Adipocyte (in vitro differentiated cells): ENCODE measurements around the gene WASHC4.
A peak's percentile ranks its signal among the peaks of the same experiment; 100 is the strongest.

ENCODE experiments used
- DNase-seq: peaks from one replicate; pipeline ENCODE4 v3.0.0-alpha.2; 2015; ENCODE audit warnings: low read depth
- H3K27me3 ChIP-seq: replicated peaks from 2 replicates; pipeline ENCODE4 v1.7.0; 2013; ENCODE audit warnings: mild to moderate bottlenecking, low read length, moderate library complexity; ENCODE audit not compliant: control insufficient read depth, insufficient read depth
- H3K36me3 ChIP-seq: 2 replicates; pipeline ENCODE4 v1.7.0; 2013; ENCODE audit warnings: low read length, mild to moderate bottlenecking, moderate library complexity; ENCODE audit not compliant: control insufficient read depth, insufficient read depth, severe bottlenecking
- H3K4me1 ChIP-seq: 2 replicates; pipeline ENCODE4 v1.7.0; 2013; ENCODE audit warnings: mild to moderate bottlenecking, low read length, moderate library complexity; ENCODE audit not compliant: control insufficient read depth, insufficient read depth
- H3K4me3 ChIP-seq: 2 replicates; pipeline ENCODE4 v1.7.0; 2013; ENCODE audit warnings: mild to moderate bottlenecking, low read length, moderate library complexity
- H3K9ac ChIP-seq: 2 replicates; pipeline ENCODE4 v1.7.0; 2013; ENCODE audit warnings: mild to moderate bottlenecking, low read length, moderate library complexity
- H3K9me3 ChIP-seq: 2 replicates; pipeline ENCODE4 v1.7.0; 2013; ENCODE audit warnings: mild to moderate bottlenecking, low read length, moderate library complexity; ENCODE audit not compliant: control insufficient read depth

WASHC4 gene

DNA sequence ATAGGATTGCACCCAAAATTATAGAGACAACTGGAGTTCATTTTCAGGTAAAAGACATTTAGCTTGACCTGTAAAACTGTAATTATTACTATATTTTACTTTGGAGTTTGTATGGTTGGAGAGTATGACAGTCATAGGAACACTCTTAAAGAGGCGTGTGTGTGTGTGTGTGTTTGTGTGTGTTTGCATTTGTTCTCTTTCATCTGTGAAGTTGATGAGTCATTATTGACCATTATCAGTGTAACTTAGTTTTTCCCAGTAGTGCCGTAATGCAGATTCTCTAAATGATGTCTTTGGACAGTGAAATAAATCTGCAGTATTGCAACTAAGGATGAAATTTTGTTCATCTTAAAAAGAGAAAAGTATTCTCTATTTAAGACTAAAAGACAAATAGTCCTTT is 13.0 kb downstream of the WASHC4 start:
- H3K36me3 ChIP-seq: peaks cover 99% of the 10 kb centered on the region
- H3K4me3 ChIP-seq: no peak overlapping the region
- no peak overlapping the region for H3K9ac ChIP-seq
- no peak for DNase-seq
- no peaks in the 10 kb centered on the region for H3K9me3 ChIP-seq
- no peaks in the 10 kb centered on the region for H3K4me1 ChIP-seq
- no peaks in the 10 kb centered on the region for H3K27me3 ChIP-seq

DNA sequence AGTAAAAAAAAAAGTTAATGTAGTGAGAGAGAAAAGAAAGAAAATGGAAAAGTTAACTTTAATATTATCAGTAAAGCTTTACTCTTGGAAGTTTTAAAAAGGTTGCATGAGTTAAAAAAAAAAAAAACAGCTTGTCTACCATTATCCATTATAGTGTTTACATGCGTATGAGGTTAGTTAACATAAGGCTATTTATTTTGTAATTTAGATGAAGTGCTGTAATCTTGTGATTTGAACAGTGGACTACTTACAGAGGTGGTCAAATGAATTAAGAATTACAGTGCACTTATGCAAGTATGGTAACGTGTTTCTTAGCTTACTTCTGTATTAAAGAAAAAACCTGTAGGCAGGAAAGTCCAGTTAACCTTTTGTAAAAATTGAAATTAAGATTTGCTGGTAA is 30.7 kb downstream of the WASHC4 start:
- Histone ChIP-seq H3K27me3 (no peaks in the 10 kb centered on the region), H3K9ac (no peak overlapping the region), H3K4me1 (peaks cover 5% of the 10 kb centered on the region), H3K4me3 (no peak overlapping the region), H3K36me3 (peaks cover 95% of the 10 kb centered on the region), H3K9me3 (no peaks in the 10 kb centered on the region)
- DNase-seq: no peak

DNA sequence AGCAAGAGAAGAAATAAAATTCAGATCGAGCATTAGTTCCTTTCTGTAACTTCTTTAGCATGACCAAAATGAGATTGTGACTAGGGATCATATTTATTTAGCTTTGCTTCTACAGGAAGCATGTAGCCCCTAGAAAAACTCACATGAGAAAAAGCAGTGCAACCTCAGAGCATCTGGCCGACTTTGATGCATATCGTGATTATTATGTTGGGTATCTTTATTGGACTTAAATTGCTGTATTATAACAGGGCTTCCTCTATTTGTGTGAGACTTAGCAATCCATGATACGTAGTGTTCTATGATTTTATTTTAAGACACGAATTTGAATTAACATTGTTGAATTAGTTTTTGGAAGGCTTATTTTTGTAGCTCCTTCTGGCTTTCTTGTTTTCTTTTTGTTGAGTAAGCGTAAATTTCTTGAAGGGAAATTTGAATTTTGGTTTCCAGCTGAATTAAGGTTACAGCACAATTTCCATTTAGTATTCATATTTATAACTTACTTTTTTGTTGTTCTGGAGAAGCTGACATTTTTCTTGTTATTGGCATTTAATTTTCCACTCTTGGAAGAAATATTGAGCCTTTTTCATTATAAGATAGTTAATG is 33.9 kb downstream of the WASHC4 start:
- no peak overlapping the region for H3K9ac ChIP-seq
- H3K27me3 ChIP-seq: no peaks in the 10 kb centered on the region
- no peak overlapping the region for H3K4me3 ChIP-seq
- H3K9me3 ChIP-seq: no peaks in the 10 kb centered on the region
- no peak for DNase-seq
- H3K36me3 ChIP-seq: peaks cover 95% of the 10 kb centered on the region
- peaks cover 8% of the 10 kb centered on the region for H3K4me1 ChIP-seq

DNA sequence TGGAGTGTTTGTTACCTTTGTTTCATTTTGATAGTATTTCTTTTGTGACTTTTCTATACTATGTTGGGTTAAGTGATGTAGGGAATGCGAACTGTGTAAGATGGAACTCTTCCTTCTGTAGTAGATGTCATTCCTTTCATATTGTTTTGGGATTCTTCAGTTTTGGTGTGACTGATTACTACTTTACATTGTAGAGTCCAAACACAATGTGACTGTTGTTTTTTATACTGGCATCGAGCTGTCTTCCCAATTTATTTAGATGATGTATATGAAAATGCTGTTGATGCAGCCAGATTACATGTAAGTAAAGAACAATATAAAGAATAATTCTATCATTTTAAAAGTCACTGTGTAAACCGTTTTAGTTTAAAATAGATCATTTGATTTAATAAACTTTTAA is 34.7 kb downstream of the WASHC4 start:
- Histone ChIP-seq H3K9ac (no peak overlapping the region), H3K9me3 (no peaks in the 10 kb centered on the region), H3K36me3 (peaks cover 95% of the 10 kb centered on the region), H3K4me3 (no peak overlapping the region), H3K4me1 (peaks cover 8% of the 10 kb centered on the region), H3K27me3 (no peaks in the 10 kb centered on the region)
- DNase-seq: no peak

DNA sequence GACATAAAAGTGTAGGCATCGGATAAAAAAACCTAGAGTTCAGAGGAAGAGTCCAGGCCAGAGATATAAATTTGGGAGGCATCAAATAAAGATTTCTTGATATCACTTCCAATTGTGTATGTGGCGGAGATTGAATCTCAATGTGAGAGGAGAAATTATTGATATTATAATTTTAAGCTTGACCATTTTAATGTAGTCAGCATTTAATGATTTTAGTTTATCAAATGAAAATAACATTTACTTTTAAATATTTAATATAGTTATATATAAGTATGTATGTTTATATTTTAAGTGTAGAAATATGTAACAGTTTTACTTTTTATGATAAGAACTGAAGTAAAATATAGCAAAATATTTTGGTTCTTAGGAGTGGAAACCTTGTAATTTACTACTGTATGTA is 48.7 kb downstream of the WASHC4 start:
- Histone ChIP-seq H3K27me3 (no peaks in the 10 kb centered on the region), H3K4me1 (no peaks in the 10 kb centered on the region), H3K9me3 (no peaks in the 10 kb centered on the region), H3K4me3 (no peak overlapping the region), H3K36me3 (peaks cover 95% of the 10 kb centered on the region), H3K9ac (no peak overlapping the region)
- no peak for DNase-seq

DNA sequence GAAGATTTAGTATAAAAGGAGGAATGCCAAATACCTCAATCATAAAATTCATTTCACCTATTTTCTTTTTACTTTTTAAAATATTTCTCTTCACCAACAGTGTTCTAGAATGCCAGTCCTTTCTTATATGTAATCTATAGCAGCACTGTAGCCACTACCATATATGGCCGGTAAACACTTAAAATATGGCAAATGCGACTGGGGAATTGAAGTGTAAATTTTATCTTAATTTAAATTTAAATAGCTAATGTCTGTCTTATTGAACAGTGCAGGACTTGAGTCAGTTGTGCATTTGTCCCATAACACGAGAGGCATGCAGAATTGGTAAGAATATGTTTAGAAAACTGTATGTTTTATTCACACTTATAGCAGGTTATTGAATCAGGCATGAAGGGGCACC is 50.1 kb downstream of the WASHC4 start:
- H3K4me3 ChIP-seq: no peak overlapping the region
- no peaks in the 10 kb centered on the region for H3K9me3 ChIP-seq
- no peak overlapping the region for H3K9ac ChIP-seq
- H3K4me1 ChIP-seq: no peaks in the 10 kb centered on the region
- peaks cover 95% of the 10 kb centered on the region for H3K36me3 ChIP-seq
- no peaks in the 10 kb centered on the region for H3K27me3 ChIP-seq
- DNase-seq: no peak

DNA sequence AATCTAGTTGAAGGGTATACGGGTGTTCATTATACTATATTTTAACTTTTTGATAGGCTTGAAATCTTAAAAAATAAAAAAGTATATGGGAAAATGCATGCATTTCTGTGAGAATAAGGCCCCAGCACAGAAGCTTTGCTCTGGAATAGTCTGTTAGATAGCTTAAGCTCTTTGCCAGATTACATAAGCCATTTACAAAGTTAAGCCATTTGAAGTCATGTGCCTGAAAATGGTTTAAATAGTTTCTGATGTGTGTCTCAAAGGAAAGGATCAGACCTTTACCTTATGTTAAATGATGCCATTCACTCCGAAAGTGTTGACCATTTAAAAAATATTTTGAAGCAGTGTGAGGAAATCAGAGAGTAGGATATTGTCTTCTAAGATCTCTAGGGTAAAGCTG is 51.3 kb downstream of the WASHC4 start:
- H3K27me3 ChIP-seq: no peaks in the 10 kb centered on the region
- H3K9me3 ChIP-seq: no peaks in the 10 kb centered on the region
- DNase-seq: no peak
- H3K4me3 ChIP-seq: no peak overlapping the region
- H3K9ac ChIP-seq: no peak overlapping the region
- peaks cover 95% of the 10 kb centered on the region for H3K36me3 ChIP-seq
- H3K4me1 ChIP-seq: no peaks in the 10 kb centered on the region

DNA sequence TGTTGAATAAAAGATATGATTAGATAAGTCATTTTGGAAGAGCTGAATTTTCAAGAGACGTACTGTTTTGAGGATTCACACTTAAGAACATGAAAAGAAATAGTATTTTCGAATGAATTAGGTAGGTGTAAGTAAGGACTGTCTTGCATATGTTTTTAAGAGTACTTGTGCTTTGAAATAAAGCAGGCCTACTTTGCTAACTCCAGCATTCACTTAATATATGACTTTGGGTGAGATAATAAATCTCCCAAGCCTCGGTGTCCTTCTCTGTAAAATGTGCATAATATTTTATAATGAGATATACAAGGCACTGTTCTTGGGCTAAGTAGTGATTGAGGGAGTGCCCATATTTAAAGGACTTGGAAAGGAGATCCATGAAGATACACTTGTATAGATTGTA is 54.6 kb downstream of the WASHC4 start:
- Histone ChIP-seq H3K4me3 (no peak overlapping the region), H3K9ac (no peak overlapping the region), H3K36me3 (peaks cover 99% of the 10 kb centered on the region), H3K4me1 (peaks cover 16% of the 10 kb centered on the region), H3K27me3 (no peaks in the 10 kb centered on the region), H3K9me3 (no peaks in the 10 kb centered on the region)
- DNase-seq: no peak

DNA sequence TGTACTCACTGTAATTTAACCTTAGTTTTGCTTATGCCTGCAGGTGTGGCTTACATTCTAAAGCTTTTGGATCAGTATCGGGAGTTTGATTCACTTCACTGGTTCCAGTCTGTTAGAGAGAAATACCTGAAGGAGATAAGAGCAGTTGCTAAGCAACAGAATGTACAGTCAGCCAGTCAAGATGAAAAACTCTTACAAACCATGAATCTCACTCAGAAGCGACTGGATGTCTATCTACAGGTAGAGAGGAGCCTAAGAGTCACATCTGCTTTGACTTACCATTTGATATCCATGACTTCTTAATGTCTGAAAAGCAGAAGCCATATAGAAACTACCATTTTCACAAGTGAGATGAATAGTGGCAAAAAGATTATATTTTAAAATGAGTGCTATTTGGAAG is 56.5 kb downstream of the WASHC4 start:
- H3K9me3 ChIP-seq: no peaks in the 10 kb centered on the region
- H3K36me3 ChIP-seq: peaks cover 98% of the 10 kb centered on the region
- H3K4me3 ChIP-seq: no peak overlapping the region
- peaks cover 22% of the 10 kb centered on the region for H3K4me1 ChIP-seq
- DNase-seq: no peak
- no peaks in the 10 kb centered on the region for H3K27me3 ChIP-seq
- H3K9ac ChIP-seq: no peak overlapping the region

DNA sequence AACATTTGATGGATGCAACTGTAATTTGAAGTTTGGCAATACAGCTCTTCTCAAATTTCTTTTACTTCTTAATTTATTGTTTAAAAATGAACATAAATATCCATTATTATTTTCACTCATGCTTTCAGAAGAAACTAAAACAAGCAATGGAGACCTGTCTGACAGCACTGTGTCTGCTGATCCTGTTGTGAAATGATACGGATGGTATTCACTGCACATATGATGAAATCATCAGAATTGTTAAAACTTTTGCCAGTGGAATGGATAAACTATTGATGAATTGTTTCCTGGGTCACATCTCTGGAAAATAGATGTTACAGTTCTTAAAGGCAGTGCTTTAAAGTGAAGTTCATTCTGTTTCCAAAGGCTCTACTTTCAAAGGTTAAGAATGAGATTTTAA is 59.2 kb downstream of the WASHC4 start:
- Histone ChIP-seq H3K4me1 (peaks cover 22% of the 10 kb centered on the region), H3K4me3 (no peak overlapping the region), H3K36me3 (peaks cover 98% of the 10 kb centered on the region), H3K9ac (no peak overlapping the region), H3K9me3 (no peaks in the 10 kb centered on the region), H3K27me3 (no peaks in the 10 kb centered on the region)
- DNase-seq: peak; percentile 65

DNA sequence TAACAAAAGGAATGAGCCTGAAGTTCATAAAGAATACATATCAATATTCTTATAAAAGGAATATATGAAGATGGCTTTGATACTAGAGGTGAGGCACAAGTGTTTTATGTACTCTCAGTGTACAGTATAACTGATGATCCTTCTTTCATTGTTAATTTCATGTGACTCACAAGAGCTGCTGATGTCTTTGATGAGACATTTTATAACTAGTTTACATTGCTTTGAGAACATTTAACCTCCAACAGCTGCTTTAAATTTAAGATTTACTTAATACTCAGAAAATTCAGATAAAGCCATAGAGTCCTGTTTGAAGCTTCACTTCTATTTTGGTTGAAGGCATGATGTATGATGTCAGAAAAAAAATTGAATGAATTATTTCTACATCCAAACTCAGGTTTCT is 59.8 kb downstream of the WASHC4 start:
- no peak overlapping the region for H3K9ac ChIP-seq
- no peak overlapping the region for H3K4me3 ChIP-seq
- no peaks in the 10 kb centered on the region for H3K27me3 ChIP-seq
- peaks cover 96% of the 10 kb centered on the region for H3K36me3 ChIP-seq
- peaks cover 27% of the 10 kb centered on the region for H3K4me1 ChIP-seq
- DNase-seq: peak; percentile 39
- H3K9me3 ChIP-seq: no peaks in the 10 kb centered on the region

DNA sequence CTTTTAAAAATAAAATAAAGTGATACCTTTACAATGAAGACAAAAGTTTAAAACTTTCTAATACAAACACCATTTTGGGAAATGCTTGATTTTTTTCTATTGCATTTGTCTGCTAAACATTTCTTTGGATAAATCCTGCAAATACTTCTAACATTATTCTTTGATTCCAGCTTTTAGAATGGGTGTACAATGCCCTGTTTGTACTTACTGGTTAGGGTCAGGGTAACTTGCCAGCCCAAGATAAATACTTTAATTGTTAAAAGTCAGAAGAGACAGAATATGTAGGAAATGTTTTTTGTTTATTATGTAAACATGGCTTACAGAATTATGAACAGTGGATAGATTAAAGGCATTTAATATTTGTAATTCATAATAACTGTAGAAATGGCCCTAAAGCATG is 60.5 kb downstream of the WASHC4 start:
- Histone ChIP-seq H3K36me3 (peaks cover 94% of the 10 kb centered on the region), H3K4me1 (peaks cover 32% of the 10 kb centered on the region), H3K9ac (no peak overlapping the region), H3K27me3 (no peaks in the 10 kb centered on the region), H3K4me3 (no peak overlapping the region), H3K9me3 (no peaks in the 10 kb centered on the region)
- DNase-seq: no peak
